ENCODE results near the gene SETBP1. TPM values are rescaled to one million over a fixed set of nuclear protein-coding genes. Genes with fewer than 3 reads are reported as not detected.

Gene SETBP1
- total RNA-seq, 1 donor from 2014 or later: 12.4 TPM

DNA sequence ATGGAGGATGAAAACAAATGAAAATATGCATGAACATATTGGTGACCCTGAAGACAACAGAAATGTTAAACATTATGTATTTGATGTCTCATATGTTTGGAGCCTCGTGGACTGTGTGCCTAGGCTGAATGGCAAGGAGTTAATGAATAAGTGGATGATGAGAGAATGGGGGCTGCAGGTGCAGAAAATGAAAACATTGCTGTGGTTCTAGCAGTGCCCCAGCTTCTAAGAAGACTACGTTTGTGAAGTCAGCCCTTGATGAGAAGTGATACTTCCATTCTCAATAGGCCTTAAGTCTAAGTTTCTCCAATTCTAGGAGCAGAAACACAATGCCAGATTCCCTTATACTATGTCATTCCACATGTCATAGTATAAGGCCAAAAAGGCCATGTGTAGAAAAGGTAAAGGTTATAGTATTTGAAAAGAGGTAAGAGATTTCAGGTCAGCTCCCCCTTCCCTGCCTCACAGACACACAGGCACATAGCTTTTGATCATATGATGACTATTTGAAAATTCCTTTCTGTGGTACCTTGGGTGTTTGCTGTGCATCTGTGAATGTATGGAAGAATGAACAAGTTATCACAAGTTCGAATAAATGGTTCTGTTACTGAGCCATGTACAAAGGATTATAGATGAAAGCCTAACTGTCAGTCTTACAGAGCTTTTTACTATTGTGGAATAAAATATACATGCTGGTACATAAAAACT, 280.8 kb downstream of the SETBP1 start:
- H3K36me3 ChIP-seq (ENCODE audit: insufficient read depth, low read length): no peaks in the 10 kb centered on the region
- no peak for TF ChIP-seq EZH2 (IDR thresholded peaks at IDR 0.05; ENCODE audit: insufficient read depth, low read length)
- TF ChIP-seq, protein P1, sequence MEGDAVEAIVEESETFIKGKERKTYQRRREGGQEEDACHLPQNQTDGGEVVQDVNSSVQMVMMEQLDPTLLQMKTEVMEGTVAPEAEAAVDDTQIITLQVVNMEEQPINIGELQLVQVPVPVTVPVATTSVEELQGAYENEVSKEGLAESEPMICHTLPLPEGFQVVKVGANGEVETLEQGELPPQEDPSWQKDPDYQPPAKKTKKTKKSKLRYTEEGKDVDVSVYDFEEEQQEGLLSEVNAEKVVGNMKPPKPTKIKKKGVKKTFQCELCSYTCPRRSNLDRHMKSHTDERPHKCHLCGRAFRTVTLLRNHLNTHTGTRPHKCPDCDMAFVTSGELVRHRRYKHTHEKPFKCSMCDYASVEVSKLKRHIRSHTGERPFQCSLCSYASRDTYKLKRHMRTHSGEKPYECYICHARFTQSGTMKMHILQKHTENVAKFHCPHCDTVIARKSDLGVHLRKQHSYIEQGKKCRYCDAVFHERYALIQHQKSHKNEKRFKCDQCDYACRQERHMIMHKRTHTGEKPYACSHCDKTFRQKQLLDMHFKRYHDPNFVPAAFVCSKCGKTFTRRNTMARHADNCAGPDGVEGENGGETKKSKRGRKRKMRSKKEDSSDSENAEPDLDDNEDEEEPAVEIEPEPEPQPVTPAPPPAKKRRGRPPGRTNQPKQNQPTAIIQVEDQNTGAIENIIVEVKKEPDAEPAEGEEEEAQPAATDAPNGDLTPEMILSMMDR (IDR thresholded peaks at IDR 0.05; ENCODE audit: insufficient read depth, low read depth, low read length): no peak
- H2AFZ ChIP-seq (ENCODE audit: low read depth, low read length): no peak overlapping the region
- peaks cover 6% of the 10 kb centered on the region for H3K4me1 ChIP-seq (ENCODE audit: insufficient read depth, low read length)
- H4K20me1 ChIP-seq (ENCODE audit: insufficient read depth, low read length): no peaks in the 10 kb centered on the region
- H3K27me3 ChIP-seq (ENCODE audit: insufficient read depth, low read length): no peaks in the 10 kb centered on the region
- peaks cover 4% of the 10 kb centered on the region for H3K36me3 Mint-ChIP-seq (ENCODE audit: low read depth, unreplicated experiment)
- H3K4me2 ChIP-seq (ENCODE audit: low read length): no peak overlapping the region
- H3K27ac ChIP-seq (ENCODE audit: low read depth, low read length): no peak overlapping the region
- H3K9me3 ChIP-seq (ENCODE audit: insufficient read depth, low read depth, low read length): no peaks in the 10 kb centered on the region
- no peak for DNase-seq (ENCODE audit: low read depth)
- H3K27me3 Mint-ChIP-seq (ENCODE audit: low read depth, unreplicated experiment): no peaks in the 10 kb centered on the region
- peaks cover 5% of the 10 kb centered on the region for H3K4me1 Mint-ChIP-seq (ENCODE audit: low read depth, unreplicated experiment)
- H3K4me3 ChIP-seq (ENCODE audit: insufficient read depth, low read depth, low read length): no peak overlapping the region
- no peak overlapping the region for H3K9ac ChIP-seq (ENCODE audit: low read length)
- peaks cover 1% of the 10 kb centered on the region for H3K9me3 Mint-ChIP-seq (ENCODE audit: unreplicated experiment)
- no peaks in the 10 kb centered on the region for H3K79me2 ChIP-seq (ENCODE audit: insufficient read depth, low read length)
- no peak for FAIRE-seq
- no peak overlapping the region for H3K4me3 Mint-ChIP-seq (ENCODE audit: unreplicated experiment)
- H3K27ac Mint-ChIP-seq (ENCODE audit: unreplicated experiment): no peak overlapping the region

DNA sequence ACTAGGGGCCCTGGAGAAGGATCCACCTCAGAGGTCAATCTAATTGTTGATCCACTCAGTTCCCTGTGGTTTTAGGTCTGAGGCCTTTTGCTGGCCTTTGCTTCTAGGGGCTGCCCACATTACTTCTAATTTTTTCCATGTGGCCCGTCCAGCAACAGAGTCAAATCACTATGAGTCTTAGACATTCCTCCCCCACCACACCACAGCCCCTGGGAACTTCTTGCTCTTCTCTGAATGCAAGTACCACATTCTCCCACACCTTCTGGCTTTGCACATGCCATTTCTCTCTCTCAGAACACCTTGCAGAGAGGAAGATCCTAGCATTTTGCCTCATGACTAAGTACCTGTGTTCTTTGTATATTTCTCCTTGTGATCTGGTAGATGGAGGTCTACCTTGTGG, 286.9 kb downstream of the SETBP1 start:
- Mint-ChIP-seq H3K4me3 (ENCODE audit: unreplicated experiment) (no peak overlapping the region), H3K9me3 (ENCODE audit: unreplicated experiment) (peaks cover 6% of the 10 kb centered on the region), H3K27me3 (ENCODE audit: low read depth, unreplicated experiment) (no peaks in the 10 kb centered on the region), H3K27ac (ENCODE audit: unreplicated experiment) (no peak overlapping the region), H3K4me1 (ENCODE audit: low read depth, unreplicated experiment) (peaks cover 4% of the 10 kb centered on the region), H3K36me3 (ENCODE audit: low read depth, unreplicated experiment) (peaks cover 2% of the 10 kb centered on the region)
- FAIRE-seq (no peak), DNase-seq (ENCODE audit: low read depth) (no peak)
- H3K9ac ChIP-seq (ENCODE audit: low read length): no peak overlapping the region
- H3K36me3 ChIP-seq (ENCODE audit: insufficient read depth, low read length): no peaks in the 10 kb centered on the region
- H2AFZ ChIP-seq (ENCODE audit: low read depth, low read length): no peak overlapping the region
- H3K9me3 ChIP-seq (ENCODE audit: insufficient read depth, low read depth, low read length): no peaks in the 10 kb centered on the region
- H3K27me3 ChIP-seq (ENCODE audit: insufficient read depth, low read length): no peaks in the 10 kb centered on the region
- H3K4me1 ChIP-seq (ENCODE audit: insufficient read depth, low read length): no peaks in the 10 kb centered on the region
- H3K79me2 ChIP-seq (ENCODE audit: insufficient read depth, low read length): no peaks in the 10 kb centered on the region
- no peak for TF ChIP-seq EZH2 (IDR thresholded peaks at IDR 0.05; ENCODE audit: insufficient read depth, low read length)
- TF ChIP-seq, protein P1 (IDR thresholded peaks at IDR 0.05; ENCODE audit: insufficient read depth, low read depth, low read length): no peak
- no peak overlapping the region for H3K27ac ChIP-seq (ENCODE audit: low read depth, low read length)
- H3K4me3 ChIP-seq (ENCODE audit: insufficient read depth, low read depth, low read length): no peak overlapping the region
- H4K20me1 ChIP-seq (ENCODE audit: insufficient read depth, low read length): no peaks in the 10 kb centered on the region
- no peak overlapping the region for H3K4me2 ChIP-seq (ENCODE audit: low read length)

DNA sequence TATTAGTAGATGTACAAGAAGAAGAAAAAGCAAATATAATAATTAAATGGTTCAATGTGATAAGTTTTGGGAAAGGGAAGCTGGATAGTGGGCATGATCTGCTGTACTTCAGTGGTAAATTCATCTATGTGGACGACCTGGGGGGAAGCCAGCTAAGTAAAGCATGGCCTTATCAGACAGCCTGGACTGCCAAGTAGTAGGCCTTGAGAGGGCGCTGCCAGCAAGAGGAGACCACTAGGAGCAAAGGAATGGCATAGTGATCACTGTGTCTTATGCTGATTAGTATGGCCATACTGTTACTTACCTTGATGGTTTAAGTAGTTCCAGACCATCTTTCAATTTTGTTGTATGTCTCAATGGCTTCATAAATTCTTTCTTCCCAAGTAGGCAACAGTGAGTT, 287.6 kb downstream of the SETBP1 start:
- no peak for TF ChIP-seq EZH2 (IDR thresholded peaks at IDR 0.05; ENCODE audit: insufficient read depth, low read length)
- TF ChIP-seq, protein P1 (IDR thresholded peaks at IDR 0.05; ENCODE audit: insufficient read depth, low read depth, low read length): no peak
- H3K27ac ChIP-seq (ENCODE audit: low read depth, low read length): no peak overlapping the region
- H3K9ac ChIP-seq (ENCODE audit: low read length): no peak overlapping the region
- H3K4me3 ChIP-seq (ENCODE audit: insufficient read depth, low read depth, low read length): no peak overlapping the region
- H3K27me3 Mint-ChIP-seq (ENCODE audit: low read depth, unreplicated experiment): no peaks in the 10 kb centered on the region
- H3K27me3 ChIP-seq (ENCODE audit: insufficient read depth, low read length): no peaks in the 10 kb centered on the region
- peaks cover 2% of the 10 kb centered on the region for H3K36me3 Mint-ChIP-seq (ENCODE audit: low read depth, unreplicated experiment)
- no peaks in the 10 kb centered on the region for H4K20me1 ChIP-seq (ENCODE audit: insufficient read depth, low read length)
- DNase-seq (ENCODE audit: low read depth): no peak
- H3K79me2 ChIP-seq (ENCODE audit: insufficient read depth, low read length): no peaks in the 10 kb centered on the region
- H3K4me1 Mint-ChIP-seq (ENCODE audit: low read depth, unreplicated experiment): peaks cover 4% of the 10 kb centered on the region
- no peaks in the 10 kb centered on the region for H3K4me1 ChIP-seq (ENCODE audit: insufficient read depth, low read length)
- H2AFZ ChIP-seq (ENCODE audit: low read depth, low read length): no peak overlapping the region
- H3K4me2 ChIP-seq (ENCODE audit: low read length): no peak overlapping the region
- H3K4me3 Mint-ChIP-seq (ENCODE audit: unreplicated experiment): no peak overlapping the region
- no peak for FAIRE-seq
- no peak overlapping the region for H3K27ac Mint-ChIP-seq (ENCODE audit: unreplicated experiment)
- peaks cover 6% of the 10 kb centered on the region for H3K9me3 Mint-ChIP-seq (ENCODE audit: unreplicated experiment)
- no peaks in the 10 kb centered on the region for H3K9me3 ChIP-seq (ENCODE audit: insufficient read depth, low read depth, low read length)
- no peaks in the 10 kb centered on the region for H3K36me3 ChIP-seq (ENCODE audit: insufficient read depth, low read length)

Data from astrocyte (in vitro differentiated cells and primary cell).